Muscle of arm (tissue), 12 donors: ENCODE data around the gene ICE1. TPM values are rescaled to one million over a fixed set of nuclear protein-coding genes. Genes with fewer than 3 reads are reported as not detected.
A peak's percentile ranks its signal among the peaks of the same experiment; 100 is the strongest.
"Not testable (repeated sequence)": the region's sequence is repeated elsewhere in the genome, so short reads cannot be mapped to it uniquely, and the experiment has no call there.

ENCODE experiments used
- DNase-seq: peaks from one replicate; pipeline ENCODE4 v3.0.0-alpha.2; 2013
- polyA plus RNA-seq, 12 donors: library from polyadenylated mRNA; unstranded; fragments of 120-200 nt; gene quantifications; one replicate each; pipeline ENCODE4 v1.2.1, GENCODE V29; 2013; ENCODE audit not compliant: insufficient read length in 12 of 12

ICE1 gene
- polyA plus RNA-seq, 12 donors, result 24.7 to 31.4 (median 29.2) TPM; not detected in 1

GRCh38 chr5:5401095-5401494 is 21.4 kb upstream of the ICE1 start:
- no peak for DNase-seq

- DNase-seq, result no peak
These were observed 18.7 kb upstream of the ICE1 start for GRCh38 chr5:5403741-5404140.

GRCh38 chr5:5404381-5404780 is 18.1 kb upstream of the ICE1 start:
- no peak for DNase-seq

GRCh38 chr5:5405441-5405840 is 17.0 kb upstream of the ICE1 start:
- no peak for DNase-seq

GRCh38 chr5:5407924-5408323 is 14.6 kb upstream of the ICE1 start:
- no peak for DNase-seq

GRCh38 chr5:5409151-5409810 is 13.2 kb upstream of the ICE1 start:
- DNase-seq, result no peak

GRCh38 chr5:5413856-5414255 is 8.6 kb upstream of the ICE1 start:
- DNase-seq, result not testable (repeated sequence)

GRCh38 chr5:5414999-5415398 is 7.5 kb upstream of the ICE1 start:
- no peak for DNase-seq

GRCh38 chr5:5416733-5417132 is 5.7 kb upstream of the ICE1 start:
- no peak for DNase-seq

GRCh38 chr5:5418006-5418405 is 4.5 kb upstream of the ICE1 start:
- no peak for DNase-seq

- DNase-seq, result no peak
These were observed 3.7 kb upstream of the ICE1 start for GRCh38 chr5:5418764-5419163.

GRCh38 chr5:5419291-5420210 is 2.9 kb upstream of the ICE1 start:
- DNase-seq, result peak; percentile 57

GRCh38 chr5:5420251-5420650 is 2.2 kb upstream of the ICE1 start:
- no peak for DNase-seq

- no peak for DNase-seq
These were observed 1.1 kb upstream of the ICE1 start for GRCh38 chr5:5421149-5421960.

- DNase-seq, result no peak
These were observed 490 bp downstream of the ICE1 start for GRCh38 chr5:5422819-5423515.

- DNase-seq, result no peak
These were observed 1.1 kb downstream of the ICE1 start for GRCh38 chr5:5423586-5423985.

- no peak for DNase-seq
These were observed 2.3 kb downstream of the ICE1 start for GRCh38 chr5:5424736-5425135.

GRCh38 chr5:5430136-5430535 is 7.7 kb downstream of the ICE1 start:
- DNase-seq, result no peak

- DNase-seq, result no peak
These were observed 9.7 kb downstream of the ICE1 start for GRCh38 chr5:5432020-5432707.

- DNase-seq, result no peak
These were observed 13.8 kb downstream of the ICE1 start for GRCh38 chr5:5436203-5436760.
